GM23248 (cell line): ENCODE measurements around the gene INPP5A. TPM values are rescaled to one million over a fixed set of nuclear protein-coding genes. Genes with fewer than 3 reads are reported as not detected.

Experiments used
- DNase-seq: peaks from one replicate; pipeline ENCODE4 v3.0.0-alpha.2; 2015
- H2AFZ ChIP-seq: fragments of 200-600 bp; sonication (generic); 2 replicates; pipeline ENCODE4 v1.6.1; 2016; ENCODE audit warnings: antibody characterized with exemption
- H3F3A ChIP-seq: fragments of 200-600 bp; sonication (generic); 2 replicates; pipeline ENCODE4 v1.6.1; 2016; ENCODE audit warnings: mild to moderate bottlenecking, antibody characterized with exemption, mixed run types; ENCODE audit not compliant: insufficient read depth
- H3K27ac ChIP-seq: fragments of 200-600 bp; sonication (generic); 2 replicates; pipeline ENCODE4 v1.5.1; 2016; ENCODE audit warnings: mild to moderate bottlenecking
- H3K27me3 ChIP-seq: fragments of 200-600 bp; sonication (generic); replicated peaks from 2 replicates; pipeline ENCODE4 v1.6.1; 2016; ENCODE audit warnings: mild to moderate bottlenecking; ENCODE audit not compliant: insufficient read depth
- H3K36me3 ChIP-seq: fragments of 200-600 bp; sonication (generic); 2 replicates; pipeline ENCODE4 v1.6.1; 2016; ENCODE audit warnings: low read depth, mild to moderate bottlenecking
- H3K4me1 ChIP-seq: fragments of 200-600 bp; sonication (generic); 2 replicates; pipeline ENCODE4 v1.6.1; 2016; ENCODE audit warnings: mild to moderate bottlenecking; ENCODE audit not compliant: insufficient read depth
- H3K4me2 ChIP-seq: fragments of 200-600 bp; sonication (generic); one replicate; pipeline ENCODE4 v1.6.1; 2016; ENCODE audit warnings: mild to moderate bottlenecking; ENCODE audit not compliant: unreplicated experiment
- H3K4me3 ChIP-seq: fragments of 200-600 bp; sonication (generic); 2 replicates; pipeline ENCODE4 v1.5.1; 2016; ENCODE audit warnings: mild to moderate bottlenecking
- H3K79me2 ChIP-seq: fragments of 200-600 bp; sonication (generic); 2 replicates; pipeline ENCODE4 v1.6.1; 2016; ENCODE audit warnings: mild to moderate bottlenecking; ENCODE audit not compliant: insufficient read depth
- H3K9ac ChIP-seq: fragments of 200-600 bp; sonication (generic); 2 replicates; pipeline ENCODE4 v1.6.1; 2016; ENCODE audit warnings: mild to moderate bottlenecking
- H3K9me2 ChIP-seq: fragments of 200-600 bp; sonication (generic); 2 replicates; pipeline ENCODE4 v1.6.1; 2016; ENCODE audit warnings: mixed run types, mild to moderate bottlenecking, moderate library complexity; ENCODE audit not compliant: insufficient read depth
- H3K9me3 ChIP-seq: fragments of 200-600 bp; sonication (generic); one replicate; pipeline ENCODE4 v1.6.1; 2017; ENCODE audit warnings: low read depth
- H4K20me1 ChIP-seq: fragments of 200-600 bp; sonication (generic); 2 replicates; pipeline ENCODE4 v1.6.0; 2016; ENCODE audit not compliant: insufficient read depth
- EZH2 ChIP-seq: fragments of 200-600 bp; sonication (generic); IDR thresholded peaks from 2 replicates; pipeline ENCODE4 v1.6.1; 2018; ENCODE audit warnings: antibody characterized with exemption, mild to moderate bottlenecking; ENCODE audit not compliant: insufficient read depth, poor library complexity, severe bottlenecking
- EZH2phosphoT487 ChIP-seq: fragments of 200-600 bp; sonication (generic); IDR thresholded peaks from 2 replicates; pipeline ENCODE4 v1.6.1; 2018; ENCODE audit warnings: antibody characterized with exemption, moderate library complexity, mild to moderate bottlenecking, low read depth; ENCODE audit not compliant: insufficient read depth
- WGBS, 2 experiments: methylation state at CpG; one replicate each; pipeline ENCODE4 v1.1.6; 2015 to 2017; ENCODE audit warnings: low lambda C conversion rate in 2 of 2, low coverage in 1 of 2; ENCODE audit errors: missing lambda C conversion rate in 2 of 2; 5-methylcytosine and 5-hydroxymethylcytosine counted together
- in situ Hi-C: fragments of 300-500 bp; cut with MboI; formaldehyde crosslinking; loops from 2 replicates; pipeline ENCODE4 v1.15.0; 2020
- polyA plus RNA-seq: library from polyadenylated mRNA; unstranded; fragments of >200 nt; fragmentation: Nextera tagmentation; extraction: Ambion mirVana; gene quantifications from 2 replicates; pipeline ENCODE4 v1.2.1, GENCODE V29; 2016
- total RNA-seq: library from RNA; depleted of rRNA; stranded (reverse); fragments of >200 nt; shearing (Covaris generic); gene quantifications from 2 replicates; pipeline ENCODE4 v1.2.3, GENCODE V29; 2014

INPP5A gene
- total and polyA plus RNA-seq, 2 experiments from 2014 or later = 2.3 to 35.2 TPM

- H3K36me3 ChIP-seq = no peaks in the 10 kb centered on the region
- WGBS, 2 experiments = 89 to 91% methylated on average over 9 to 30 of the region's 30 CpGs
- in situ Hi-C loops = no loop called here
- H3K27me3 ChIP-seq = no peaks in the 10 kb centered on the region
- no peak for DNase-seq
- no peaks in the 10 kb centered on the region for H4K20me1 ChIP-seq
- H3K9me3 ChIP-seq = no peaks in the 10 kb centered on the region
- no peak overlapping the region for H3K9ac ChIP-seq
- no peaks in the 10 kb centered on the region for H3F3A ChIP-seq
- no peak for TF ChIP-seq EZH2phosphoT487
- TF ChIP-seq EZH2 = no peak
- H3K9me2 ChIP-seq = no peaks in the 10 kb centered on the region
- peaks cover 69% of the 10 kb centered on the region for H3K79me2 ChIP-seq
- no peaks in the 10 kb centered on the region for H3K4me1 ChIP-seq
- no peak overlapping the region for H3K27ac ChIP-seq
- H2AFZ ChIP-seq = no peak overlapping the region
- H3K4me2 ChIP-seq = no peak overlapping the region
- no peak overlapping the region for H3K4me3 ChIP-seq
Measured at GRCh38 chr10:132603851-132604533, 66.4 kb downstream of the INPP5A start.

GRCh38 chr10:132604686-132605085 lies 67.1 kb downstream of the INPP5A start:
- H3K27ac ChIP-seq = no peak overlapping the region
- no peak overlapping the region for H3K4me2 ChIP-seq
- H3K79me2 ChIP-seq = peaks cover 62% of the 10 kb centered on the region
- 90 to 98% methylated on average over 3 of the region's 3 CpGs for WGBS, 2 experiments
- no peaks in the 10 kb centered on the region for H3K9me2 ChIP-seq
- no peaks in the 10 kb centered on the region for H3F3A ChIP-seq
- in situ Hi-C loops = no loop called here
- no peaks in the 10 kb centered on the region for H3K4me1 ChIP-seq
- no peaks in the 10 kb centered on the region for H4K20me1 ChIP-seq
- no peaks in the 10 kb centered on the region for H3K9me3 ChIP-seq
- TF ChIP-seq EZH2 (no peak), EZH2phosphoT487 (no peak)
- H3K9ac ChIP-seq = no peak overlapping the region
- DNase-seq = no peak
- no peak overlapping the region for H3K4me3 ChIP-seq
- H2AFZ ChIP-seq = no peak overlapping the region
- H3K27me3 ChIP-seq = no peaks in the 10 kb centered on the region
- no peaks in the 10 kb centered on the region for H3K36me3 ChIP-seq

- no peak for DNase-seq
- H3K79me2 ChIP-seq = peaks cover 55% of the 10 kb centered on the region
Measured at GRCh38 chr10:132605390-132605789, 67.8 kb downstream of the INPP5A start.

DNA sequence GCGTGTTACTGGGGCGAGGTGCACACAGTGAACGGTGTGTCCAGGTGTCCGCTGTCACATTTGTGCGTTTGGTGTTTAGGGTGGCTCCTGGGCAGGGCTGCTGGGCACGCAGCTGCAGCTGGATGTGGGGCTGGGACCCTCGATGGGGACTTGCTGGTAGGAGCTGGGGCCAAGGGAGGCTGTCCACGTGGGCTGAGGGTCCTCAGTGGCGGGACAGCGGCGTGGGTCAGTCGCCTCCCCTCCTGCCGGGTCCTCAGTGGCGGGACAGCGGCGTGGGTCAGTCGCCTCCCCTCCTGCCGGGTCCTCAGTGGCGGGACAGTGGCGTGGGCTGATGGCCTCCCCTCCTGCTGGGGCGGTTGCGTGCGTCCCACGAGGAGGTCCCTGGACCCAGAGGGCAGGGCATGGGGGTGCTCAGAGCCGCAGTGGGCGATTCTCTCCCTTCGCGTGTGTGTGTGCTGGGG lies 68.5 kb downstream of the INPP5A start:
- no peak overlapping the region for H3K9ac ChIP-seq
- no peaks in the 10 kb centered on the region for H3K9me2 ChIP-seq
- H3K27me3 ChIP-seq = no peaks in the 10 kb centered on the region
- H3F3A ChIP-seq = no peaks in the 10 kb centered on the region
- WGBS, 2 experiments = 92 to 97% methylated on average over 16 to 28 of the region's 28 CpGs
- in situ Hi-C loops = no loop called here
- H3K4me2 ChIP-seq = no peak overlapping the region
- no peak overlapping the region for H2AFZ ChIP-seq
- H3K9me3 ChIP-seq = no peaks in the 10 kb centered on the region
- no peaks in the 10 kb centered on the region for H3K36me3 ChIP-seq
- no peaks in the 10 kb centered on the region for H3K4me1 ChIP-seq
- H4K20me1 ChIP-seq = no peaks in the 10 kb centered on the region
- no peak for DNase-seq
- TF ChIP-seq EZH2 (no peak), EZH2phosphoT487 (no peak)
- peaks cover 49% of the 10 kb centered on the region for H3K79me2 ChIP-seq
- H3K27ac ChIP-seq = no peak overlapping the region
- no peak overlapping the region for H3K4me3 ChIP-seq

More at GRCh38 chr10:132605390-132605789, 67.8 kb downstream of the INPP5A start:
- Histone ChIP-seq H3K36me3 (no peaks in the 10 kb centered on the region), H3K4me2 (no peak overlapping the region), H2AFZ (no peak overlapping the region), H3K9me3 (no peaks in the 10 kb centered on the region), H3K4me3 (no peak overlapping the region), H3K9me2 (no peaks in the 10 kb centered on the region), H4K20me1 (no peaks in the 10 kb centered on the region), H3K4me1 (no peaks in the 10 kb centered on the region), H3F3A (no peaks in the 10 kb centered on the region), H3K27ac (no peak overlapping the region), H3K9ac (no peak overlapping the region), H3K27me3 (no peaks in the 10 kb centered on the region)
- 91 to 97% methylated on average over 3 to 8 of the region's 8 CpGs for WGBS, 2 experiments
- in situ Hi-C loops = no loop called here
- TF ChIP-seq EZH2 (no peak), EZH2phosphoT487 (no peak)
